Mucosa of rectum (tissue), 2 donors: ENCODE data around the gene OR4N5.
"Not testable (repeated sequence)": the region's sequence is repeated elsewhere in the genome, so short reads cannot be mapped to it uniquely, and the experiment has no call there.

Experiments used
- H3K27ac ChIP-seq, 2 donors: one replicate each; pipeline ENCODE4 v1.7.0; 2013; ENCODE audit warnings: inconsistent platforms in 2 of 2, low read depth in 2 of 2, low read length in 2 of 2
- H3K27me3 ChIP-seq, 2 donors: one replicate each; pipeline ENCODE4 v1.7.0; 2013; ENCODE audit warnings: low read length in 2 of 2; ENCODE audit not compliant: control insufficient read depth in 2 of 2, insufficient read depth in 2 of 2
- H3K36me3 ChIP-seq, 2 donors: one replicate each; pipeline ENCODE4 v1.7.0; 2013; ENCODE audit warnings: low read length in 2 of 2; ENCODE audit not compliant: control insufficient read depth in 2 of 2, insufficient read depth in 2 of 2
- H3K4me1 ChIP-seq, 2 donors: one replicate each; pipeline ENCODE4 v1.7.0; 2013; ENCODE audit warnings: low read length in 2 of 2, mild to moderate bottlenecking in 1 of 2; ENCODE audit not compliant: control insufficient read depth in 2 of 2, insufficient read depth in 2 of 2
- H3K4me3 ChIP-seq, 2 donors: one replicate each; pipeline ENCODE4 v1.7.0; 2013; ENCODE audit warnings: low read length in 2 of 2
- H3K9ac ChIP-seq, 2 donors: one replicate each; pipeline ENCODE4 v1.7.0; 2013; ENCODE audit warnings: low read length in 2 of 2, low read depth in 1 of 2, mild to moderate bottlenecking in 1 of 2
- H3K9me3 ChIP-seq, 2 donors: one replicate each; pipeline ENCODE4 v1.7.0; 2013; ENCODE audit warnings: low read length in 2 of 2; ENCODE audit not compliant: control insufficient read depth in 2 of 2
- donor health status: healthy.
- donor health status: Normal muscosa, but diverticular disease.

Gene OR4N5

DNA sequence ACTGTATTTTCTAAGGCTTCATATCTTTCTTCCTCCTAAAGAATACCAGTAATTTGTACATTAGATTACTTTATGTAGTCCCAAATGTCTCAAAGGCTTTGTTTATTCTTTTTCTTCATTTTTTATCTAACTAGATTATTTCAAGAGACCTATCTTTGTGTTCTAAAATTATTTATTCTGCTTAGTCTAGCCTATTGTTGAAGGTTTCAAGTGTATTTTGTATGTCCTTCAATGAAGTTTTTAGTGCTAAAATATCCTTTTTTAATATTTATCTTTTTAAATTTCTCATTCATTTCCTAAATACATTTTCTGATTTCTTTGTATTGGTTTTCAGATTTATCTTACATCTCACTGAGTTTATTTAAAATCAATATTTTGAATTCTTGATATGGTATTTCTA lies 25.8 kb downstream of the OR4N5 start:
- H3K36me3 ChIP-seq, result no peaks in the 10 kb centered on the region
- H3K9me3 ChIP-seq, result peaks cover 0 to 7% of the 10 kb centered on the region in 2 donors
- H3K4me1 ChIP-seq, result no peaks in the 10 kb centered on the region
- H3K4me3 ChIP-seq, result no peak overlapping the region
- H3K27ac ChIP-seq, result no peak overlapping the region
- H3K27me3 ChIP-seq, result no peaks in the 10 kb centered on the region
- H3K9ac ChIP-seq, result no peak overlapping the region

- no peak overlapping the region for H3K9ac ChIP-seq
- no peaks in the 10 kb centered on the region for H3K36me3 ChIP-seq
- H3K9me3 ChIP-seq, result peaks cover 0 to 7% of the 10 kb centered on the region in 2 donors
- H3K27ac ChIP-seq, result no peak overlapping the region
- no peak overlapping the region for H3K4me3 ChIP-seq
- no peaks in the 10 kb centered on the region for H3K4me1 ChIP-seq
- no peaks in the 10 kb centered on the region for H3K27me3 ChIP-seq
Measured at GRCh38 chr14:20167091-20167490, 28.5 kb downstream of the OR4N5 start.

GRCh38 chr14:20169852-20170251 lies 31.2 kb downstream of the OR4N5 start:
- H3K27ac ChIP-seq, H3K9ac ChIP-seq, H3K4me3 ChIP-seq: not testable (repeated sequence)

DNA sequence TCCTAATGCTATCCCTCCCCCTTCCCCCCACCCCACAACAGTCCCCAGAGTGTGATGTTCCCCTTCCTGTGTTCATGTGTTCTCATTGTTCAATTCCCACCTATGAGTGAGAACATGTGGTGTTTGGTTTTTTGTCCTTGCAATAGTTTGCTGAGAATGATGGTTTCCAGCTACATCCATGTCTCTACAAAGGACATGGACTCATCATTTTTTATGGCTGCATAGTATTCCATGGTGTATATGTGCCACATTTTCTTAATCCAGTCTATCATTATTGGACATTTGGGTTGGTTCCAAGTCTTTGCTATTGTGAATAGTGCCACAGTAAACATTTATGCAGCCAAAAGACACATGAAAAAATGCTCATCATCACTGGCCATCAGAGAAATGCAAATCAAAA lies 35.6 kb downstream of the OR4N5 start:
- not testable (repeated sequence) for H3K27me3 ChIP-seq, H3K36me3 ChIP-seq, H3K27ac ChIP-seq, H3K4me3 ChIP-seq, H3K9ac ChIP-seq, H3K4me1 ChIP-seq, H3K9me3 ChIP-seq

More at GRCh38 chr14:20169852-20170251, 31.2 kb downstream of the OR4N5 start:
- not testable (repeated sequence) for H3K36me3 ChIP-seq, H3K4me1 ChIP-seq, H3K9me3 ChIP-seq, H3K27me3 ChIP-seq

GRCh38 chr14:20176330-20176729 lies 37.7 kb downstream of the OR4N5 start:
- H3K27ac ChIP-seq, result no peak overlapping the region
- H3K27me3 ChIP-seq, result no peaks in the 10 kb centered on the region
- H3K4me3 ChIP-seq, result no peak overlapping the region
- H3K4me1 ChIP-seq, result no peaks in the 10 kb centered on the region
- H3K36me3 ChIP-seq, result no peaks in the 10 kb centered on the region
- H3K9ac ChIP-seq, result no peak overlapping the region
- no peaks in the 10 kb centered on the region for H3K9me3 ChIP-seq

GRCh38 chr14:20177433-20177974 lies 38.9 kb downstream of the OR4N5 start:
- Histone ChIP-seq H3K27me3 (no peaks in the 10 kb centered on the region), H3K27ac (no peak overlapping the region)

GRCh38 chr14:20179218-20179617 lies 40.6 kb downstream of the OR4N5 start:
- Histone ChIP-seq H3K9ac (no peak overlapping the region), H3K27ac (no peak overlapping the region), H3K4me1 (no peaks in the 10 kb centered on the region), H3K9me3 (no peaks in the 10 kb centered on the region), H3K4me3 (no peak overlapping the region), H3K36me3 (no peaks in the 10 kb centered on the region), H3K27me3 (no peaks in the 10 kb centered on the region)

More at GRCh38 chr14:20177433-20177974, 38.9 kb downstream of the OR4N5 start:
- no peaks in the 10 kb centered on the region for H3K4me1 ChIP-seq
- no peaks in the 10 kb centered on the region for H3K9me3 ChIP-seq
- no peak overlapping the region for H3K9ac ChIP-seq
- no peaks in the 10 kb centered on the region for H3K36me3 ChIP-seq
- no peak overlapping the region for H3K4me3 ChIP-seq

GRCh38 chr14:20179880-20180279 lies 41.3 kb downstream of the OR4N5 start:
- H3K4me1 ChIP-seq, result no peaks in the 10 kb centered on the region
- no peak overlapping the region for H3K27ac ChIP-seq
- no peaks in the 10 kb centered on the region for H3K36me3 ChIP-seq
- H3K27me3 ChIP-seq, result no peaks in the 10 kb centered on the region
- H3K9ac ChIP-seq, result no peak overlapping the region
- H3K4me3 ChIP-seq, result no peak overlapping the region
- H3K9me3 ChIP-seq, result no peaks in the 10 kb centered on the region

DNA sequence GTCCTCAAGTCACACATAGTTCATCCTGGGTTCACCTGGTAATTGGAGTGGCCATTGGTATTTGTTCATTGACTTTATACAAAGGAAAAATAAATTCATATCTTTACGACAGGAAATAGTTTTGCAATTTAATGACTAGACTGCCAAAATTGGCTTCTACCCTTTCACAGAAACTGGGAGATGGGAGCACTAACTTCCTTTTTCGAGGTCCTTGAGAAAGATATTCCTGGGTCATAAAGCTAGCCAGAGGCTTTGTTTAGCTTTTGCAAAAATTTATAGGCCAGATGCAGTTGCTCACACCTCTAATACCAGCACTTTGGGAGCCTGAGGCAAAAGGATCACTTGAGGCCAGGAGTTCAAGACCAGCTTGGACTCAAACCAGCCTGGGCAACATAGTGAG lies 41.9 kb downstream of the OR4N5 start:
- Histone ChIP-seq H3K27ac (no peak overlapping the region), H3K27me3 (no peaks in the 10 kb centered on the region), H3K9me3 (no peaks in the 10 kb centered on the region), H3K9ac (no peak overlapping the region), H3K4me3 (no peak overlapping the region), H3K36me3 (no peaks in the 10 kb centered on the region), H3K4me1 (no peaks in the 10 kb centered on the region)

GRCh38 chr14:20184181-20184580 lies 45.6 kb downstream of the OR4N5 start:
- H3K27ac ChIP-seq, result no peak overlapping the region
- no peaks in the 10 kb centered on the region for H3K4me1 ChIP-seq
- no peaks in the 10 kb centered on the region for H3K9me3 ChIP-seq
- no peaks in the 10 kb centered on the region for H3K36me3 ChIP-seq
- no peak overlapping the region for H3K9ac ChIP-seq
- H3K27me3 ChIP-seq, result no peaks in the 10 kb centered on the region
- no peak overlapping the region for H3K4me3 ChIP-seq

GRCh38 chr14:20190596-20190995 lies 52.0 kb downstream of the OR4N5 start, which contains the start of gene OR11G2:
Gene OR11G2 (plus strand): TSS chr14:20190896. CDS start chr14:20197438, 6,542 bp downstream.
- H3K27me3 ChIP-seq, result no peaks in the 10 kb centered on the region
- H3K9ac ChIP-seq, result no peak within 1 kb of the TSS

More at GRCh38 chr14:20190596-20190995, 52.0 kb downstream of the OR4N5 start, which contains the start of gene OR11G2:
- no peak within 1 kb of the TSS for H3K4me3 ChIP-seq
- no peak within 1 kb of the TSS for H3K27ac ChIP-seq
- no peaks in the 10 kb centered on the region for H3K4me1 ChIP-seq
- no peaks in the 10 kb centered on the region for H3K9me3 ChIP-seq
- no peaks in the 10 kb centered on the region for H3K36me3 ChIP-seq
